ENCODE results near the gene MLLT1. TPM values are rescaled to one million over a fixed set of nuclear protein-coding genes. Genes with fewer than 3 reads are reported as not detected.

Gene MLLT1
- total and polyA plus RNA-seq, 7 donors, result 9.9 to 25.5 (median 16.3) TPM

GRCh38 chr19:6312018-6312417 lies 32.2 kb upstream of the MLLT1 start:
- no peak for TF ChIP-seq EP300 (IDR thresholded peaks at IDR 0.05)
- no peak for TF ChIP-seq POLR2AphosphoS5 (IDR thresholded peaks at IDR 0.05)
- TF ChIP-seq POLR2A (IDR thresholded peaks at IDR 0.05), result no peak
- TF ChIP-seq, protein P1, sequence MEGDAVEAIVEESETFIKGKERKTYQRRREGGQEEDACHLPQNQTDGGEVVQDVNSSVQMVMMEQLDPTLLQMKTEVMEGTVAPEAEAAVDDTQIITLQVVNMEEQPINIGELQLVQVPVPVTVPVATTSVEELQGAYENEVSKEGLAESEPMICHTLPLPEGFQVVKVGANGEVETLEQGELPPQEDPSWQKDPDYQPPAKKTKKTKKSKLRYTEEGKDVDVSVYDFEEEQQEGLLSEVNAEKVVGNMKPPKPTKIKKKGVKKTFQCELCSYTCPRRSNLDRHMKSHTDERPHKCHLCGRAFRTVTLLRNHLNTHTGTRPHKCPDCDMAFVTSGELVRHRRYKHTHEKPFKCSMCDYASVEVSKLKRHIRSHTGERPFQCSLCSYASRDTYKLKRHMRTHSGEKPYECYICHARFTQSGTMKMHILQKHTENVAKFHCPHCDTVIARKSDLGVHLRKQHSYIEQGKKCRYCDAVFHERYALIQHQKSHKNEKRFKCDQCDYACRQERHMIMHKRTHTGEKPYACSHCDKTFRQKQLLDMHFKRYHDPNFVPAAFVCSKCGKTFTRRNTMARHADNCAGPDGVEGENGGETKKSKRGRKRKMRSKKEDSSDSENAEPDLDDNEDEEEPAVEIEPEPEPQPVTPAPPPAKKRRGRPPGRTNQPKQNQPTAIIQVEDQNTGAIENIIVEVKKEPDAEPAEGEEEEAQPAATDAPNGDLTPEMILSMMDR (IDR thresholded peaks at IDR 0.05), result no peak
- no peaks in the 10 kb centered on the region for H3K27me3 ChIP-seq
- H3K4me3 ChIP-seq, result no peak overlapping the region
- H3K9me3 ChIP-seq, result no peaks in the 10 kb centered on the region
- no peaks in the 10 kb centered on the region for H3K36me3 ChIP-seq
- no peak for DNase-seq
- 59 to 70% methylated on average over 9 of the region's 9 CpGs for WGBS, 2 donors
- no peak overlapping the region for H3K27ac ChIP-seq
- no peaks in the 10 kb centered on the region for H3K4me1 ChIP-seq
- intact Hi-C loops (cut with DNase I), result no loop called here

DNA sequence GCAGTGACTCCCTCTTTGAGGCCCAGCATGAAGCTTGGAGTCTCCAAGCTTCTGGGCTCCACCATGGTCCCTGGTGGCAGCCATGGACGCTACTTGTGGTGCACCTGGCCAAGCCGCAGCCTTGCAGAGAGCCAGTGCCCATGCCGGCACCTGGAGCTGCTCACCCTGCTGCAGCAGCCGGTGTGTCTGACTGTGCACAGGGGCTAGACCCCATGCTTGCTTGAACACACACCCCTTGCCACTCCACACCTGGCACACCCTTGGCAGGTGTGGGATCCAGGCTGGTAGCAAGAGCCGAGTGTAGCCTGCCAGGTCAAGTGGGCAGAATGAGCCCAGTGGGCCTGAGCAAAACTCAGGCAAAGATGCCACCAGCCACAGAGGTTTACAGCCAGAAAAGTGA lies 18.6 kb upstream of the MLLT1 start:
- Histone ChIP-seq H3K27me3 (no peaks in the 10 kb centered on the region), H3K9me3 (peaks cover 0 to under 1% (median under 1%) of the 10 kb centered on the region in 4 donors), H3K4me1 (no peaks in the 10 kb centered on the region), H3K27ac (no peak overlapping the region), H3K4me3 (no peak overlapping the region), H3K36me3 (no peaks in the 10 kb centered on the region)
- DNase-seq, result no peak
- WGBS, 2 donors, result 91% methylated on average over 5 of the region's 5 CpGs
- TF ChIP-seq POLR2A (IDR thresholded peaks at IDR 0.05) (no peak), POLR2AphosphoS5 (IDR thresholded peaks at IDR 0.05) (no peak), EP300 (IDR thresholded peaks at IDR 0.05) (no peak)
- TF ChIP-seq, protein P1 (IDR thresholded peaks at IDR 0.05), result no peak
- intact Hi-C loops (cut with DNase I), result no loop called here

DNA sequence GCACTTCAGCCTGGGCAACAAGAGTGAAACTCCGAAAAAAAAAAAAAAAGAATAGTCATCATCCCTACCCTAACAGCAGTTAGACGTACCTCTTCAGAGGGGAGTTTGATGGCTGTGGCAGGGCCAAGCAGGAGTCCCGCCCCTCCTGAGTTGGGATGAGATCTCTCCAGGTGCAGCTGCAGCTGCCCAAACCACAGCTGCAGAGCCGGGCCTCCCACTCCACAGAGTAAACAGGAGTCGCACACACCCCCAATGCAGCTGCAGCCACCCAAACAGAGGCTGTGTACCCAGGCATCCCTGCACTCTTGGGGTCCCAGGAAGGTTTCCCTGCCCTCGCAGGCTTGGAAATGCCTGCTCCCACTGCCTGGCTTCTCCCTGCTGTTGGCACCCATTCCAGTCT lies 17.4 kb upstream of the MLLT1 start:
- no peak overlapping the region for H3K27ac ChIP-seq
- no peak overlapping the region for H3K4me3 ChIP-seq
- DNase-seq, result no peak
- peaks cover 5 to 13% (median 8%) of the 10 kb centered on the region in 4 donors for H3K9me3 ChIP-seq
- H3K36me3 ChIP-seq, result no peaks in the 10 kb centered on the region
- no peaks in the 10 kb centered on the region for H3K27me3 ChIP-seq
- no peaks in the 10 kb centered on the region for H3K4me1 ChIP-seq
- TF ChIP-seq, protein P1 (IDR thresholded peaks at IDR 0.05), result no peak
- TF ChIP-seq EP300 (IDR thresholded peaks at IDR 0.05), result no peak
- TF ChIP-seq POLR2AphosphoS5 (IDR thresholded peaks at IDR 0.05), result no peak
- no peak for TF ChIP-seq POLR2A (IDR thresholded peaks at IDR 0.05)
- WGBS, 2 donors, result 66 to 72% methylated on average over 6 of the region's 6 CpGs
- intact Hi-C loops (cut with DNase I), result no loop called here

DNA sequence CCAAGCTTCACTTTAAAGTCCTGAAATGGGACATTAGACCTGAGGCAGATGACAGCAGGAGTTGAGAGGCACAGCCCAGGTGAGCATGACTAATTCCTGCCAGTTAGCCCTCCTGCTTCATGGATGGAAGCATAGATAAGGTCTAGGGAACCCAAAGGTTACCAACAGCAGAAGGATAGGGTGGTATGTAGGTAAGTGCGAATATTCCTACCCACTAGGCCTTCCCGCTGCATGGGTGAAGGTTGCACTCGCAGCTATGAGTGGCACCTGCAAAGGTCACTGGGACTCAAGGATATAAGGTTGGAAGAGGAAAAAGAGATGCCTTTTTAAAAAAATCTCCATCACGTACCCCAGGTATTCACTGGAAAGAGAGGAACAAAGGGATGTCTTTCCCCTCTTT lies 12.2 kb upstream of the MLLT1 start:
- Histone ChIP-seq H3K27me3 (no peaks in the 10 kb centered on the region), H3K36me3 (no peaks in the 10 kb centered on the region), H3K4me1 (no peaks in the 10 kb centered on the region), H3K9me3 (peaks cover 27 to 45% (median 34%) of the 10 kb centered on the region in 4 donors), H3K27ac (no peak overlapping the region), H3K4me3 (no peak overlapping the region)
- intact Hi-C loops (cut with DNase I), result no loop called here
- no peak for DNase-seq
- TF ChIP-seq, protein P1 (IDR thresholded peaks at IDR 0.05), result no peak
- no peak for TF ChIP-seq EP300 (IDR thresholded peaks at IDR 0.05)
- TF ChIP-seq POLR2A (IDR thresholded peaks at IDR 0.05), result no peak
- no peak for TF ChIP-seq POLR2AphosphoS5 (IDR thresholded peaks at IDR 0.05)
- WGBS, 2 donors, result 54 to 75% methylated on average over 4 of the region's 4 CpGs

DNA sequence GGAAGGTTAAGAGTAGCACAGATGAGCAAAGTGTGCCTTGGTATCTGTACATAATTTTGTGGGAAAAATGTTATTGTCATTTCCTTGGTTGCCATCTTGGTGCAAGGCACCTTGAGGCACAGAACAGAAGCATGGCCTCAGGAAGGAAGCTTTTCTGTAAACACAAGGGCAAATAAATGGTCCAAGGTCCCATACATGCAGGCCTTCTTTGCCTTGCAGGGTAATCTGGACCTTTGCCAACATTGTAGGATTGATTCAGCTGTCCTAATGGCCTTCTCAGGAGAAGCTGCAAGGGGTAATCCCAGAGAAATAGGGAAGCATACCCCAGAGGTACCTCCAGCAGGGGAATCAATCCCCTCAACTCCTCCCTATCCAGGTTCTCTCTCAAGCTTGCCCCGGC lies 9.0 kb upstream of the MLLT1 start:
- DNase-seq, result no peak
- intact Hi-C loops (cut with DNase I), result no loop called here
- TF ChIP-seq, protein P1 (IDR thresholded peaks at IDR 0.05), result no peak
- TF ChIP-seq EP300 (IDR thresholded peaks at IDR 0.05) (no peak), POLR2AphosphoS5 (IDR thresholded peaks at IDR 0.05) (no peak), POLR2A (IDR thresholded peaks at IDR 0.05) (no peak)
- Histone ChIP-seq H3K4me1 (no peaks in the 10 kb centered on the region), H3K27ac (no peak overlapping the region), H3K27me3 (no peaks in the 10 kb centered on the region), H3K36me3 (no peaks in the 10 kb centered on the region), H3K9me3 (peaks cover 30 to 55% (median 38%) of the 10 kb centered on the region in 4 donors), H3K4me3 (no peak overlapping the region)
- 95% methylated on average over 1 of the region's 1 CpG for WGBS, 2 donors
